ENCODE data around the gene ABCA4. TPM values are rescaled to one million over a fixed set of nuclear protein-coding genes. Genes with fewer than 3 reads are reported as not detected.
"Not testable (repeated sequence)": the region's sequence is repeated elsewhere in the genome, so short reads cannot be mapped to it uniquely, and the experiment has no call there.

Gene ABCA4
- not detected in 2 replicates for total RNA-seq (2014; rRNA removed; shearing (Covaris generic); ENCODE audit: low replicate concordance)

DNA sequence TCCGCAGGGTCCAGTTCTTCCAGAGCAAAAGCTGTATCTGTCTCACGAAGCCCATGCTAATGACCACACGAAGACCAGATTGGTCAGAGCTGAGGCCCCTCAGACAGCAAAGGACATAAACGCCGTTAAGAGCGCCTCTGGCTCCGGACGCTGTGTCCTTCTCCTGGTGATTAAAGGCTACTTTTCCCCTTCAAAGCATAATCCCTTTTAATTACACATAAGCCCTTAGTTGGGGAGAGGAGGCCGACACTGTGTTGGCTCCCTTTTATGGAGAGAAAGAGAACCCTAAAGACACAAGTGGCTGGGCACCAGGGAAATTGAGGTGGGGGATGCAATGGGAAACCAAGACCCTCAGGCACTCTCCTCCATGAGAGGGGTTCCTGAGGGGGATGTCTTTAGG lies at the start of gene ABCA4:
Gene ABCA4 (minus strand): TSS at position 158 of the 400 bp plus-strand sequence. CDS start 103 bp downstream, at position 55.
- DNase-seq (ENCODE audit: low read depth) = no peak
- in situ Hi-C loops (cut with HindIII; ENCODE audit: low pct_unique_long_range_greater_than_20kb, low sequenced_read_pairs) = no loop called here

DNA sequence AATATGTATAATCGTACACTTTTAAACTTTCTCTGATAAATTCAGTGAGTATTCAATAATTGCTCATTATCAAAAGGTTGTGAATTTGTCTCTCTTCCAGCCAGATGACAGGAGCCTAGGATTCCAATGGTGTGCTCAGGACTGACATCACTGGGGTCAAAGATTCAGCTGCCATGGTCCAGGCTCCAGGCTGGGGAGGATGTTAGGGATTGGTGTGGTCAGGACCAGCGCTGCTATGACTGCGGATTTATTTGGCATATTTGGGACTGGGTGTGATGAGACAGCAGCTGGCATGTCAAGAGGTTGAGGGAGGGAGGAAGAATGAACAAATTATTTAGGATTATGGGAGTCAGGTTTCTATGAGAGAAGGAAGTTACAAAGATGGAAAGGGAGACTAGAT lies 48.2 kb upstream of the ABCA4 start:
- in situ Hi-C loops (cut with HindIII; ENCODE audit: low pct_unique_long_range_greater_than_20kb, low sequenced_read_pairs) = no loop called here
- no peak for DNase-seq (ENCODE audit: low read depth)

DNA sequence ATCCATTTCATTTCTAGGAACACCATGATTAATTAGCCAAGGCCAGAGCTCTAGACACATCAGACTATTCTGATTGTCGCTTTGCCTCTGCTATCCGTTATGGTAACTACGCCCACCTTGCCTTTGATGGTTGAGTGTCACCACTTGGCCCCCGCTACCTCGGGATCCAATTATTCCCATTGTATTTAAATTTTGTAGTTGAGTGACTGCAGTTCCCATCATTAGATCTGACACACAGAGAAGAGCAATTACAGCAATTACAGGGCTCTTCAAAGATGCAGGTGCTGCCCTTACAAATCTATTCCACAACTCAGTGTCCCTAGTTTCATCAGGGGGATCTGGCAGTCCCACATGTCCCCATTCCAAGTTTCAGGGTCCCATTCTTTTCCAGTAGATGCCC lies 44.9 kb upstream of the ABCA4 start:
- in situ Hi-C loops (cut with HindIII; ENCODE audit: low pct_unique_long_range_greater_than_20kb, low sequenced_read_pairs) = no loop called here
- DNase-seq (ENCODE audit: low read depth) = no peak

DNA sequence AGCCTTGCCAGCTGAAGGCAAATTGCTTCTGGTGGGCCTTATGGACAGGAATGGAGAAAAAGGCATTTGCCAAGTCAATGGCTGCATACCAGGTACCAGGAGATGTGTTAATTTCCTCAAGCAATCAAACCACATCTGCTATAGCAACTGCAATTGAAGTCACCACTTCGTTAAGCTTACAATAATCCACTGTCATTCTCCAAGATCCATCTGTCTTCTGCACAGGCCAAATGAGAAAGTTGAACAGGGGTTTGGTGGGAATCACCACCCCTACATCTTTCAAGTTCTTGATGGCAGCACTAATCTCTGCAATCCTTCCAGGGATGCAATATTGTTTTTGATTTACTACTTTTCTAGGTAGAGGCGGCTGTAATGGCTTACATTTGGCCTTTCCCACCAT lies 43.9 kb upstream of the ABCA4 start:
- in situ Hi-C loops (cut with HindIII; ENCODE audit: low pct_unique_long_range_greater_than_20kb, low sequenced_read_pairs); DNase-seq (ENCODE audit: low read depth): not testable (repeated sequence)

DNA sequence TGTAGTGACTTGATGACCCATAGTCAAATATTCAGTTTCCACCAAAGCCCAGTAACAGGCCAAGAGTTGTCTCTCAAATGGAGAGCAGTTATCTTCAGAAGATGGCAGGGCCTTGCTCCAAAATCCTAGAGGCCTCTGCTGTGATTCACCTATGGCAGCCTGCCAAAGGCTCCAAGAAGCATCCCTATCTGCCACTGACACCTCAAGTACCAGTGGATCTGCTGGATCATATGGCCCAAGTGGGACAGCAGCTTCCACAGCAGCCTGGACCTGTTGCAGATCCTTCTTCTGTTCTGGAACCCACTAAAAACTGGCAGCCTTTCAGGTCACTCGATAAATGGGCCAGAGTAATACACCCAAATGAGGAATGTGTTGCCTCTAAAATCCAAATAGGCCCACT lies 43.2 kb upstream of the ABCA4 start:
- DNase-seq (ENCODE audit: low read depth); in situ Hi-C loops (cut with HindIII; ENCODE audit: low pct_unique_long_range_greater_than_20kb, low sequenced_read_pairs): not testable (repeated sequence)

DNA sequence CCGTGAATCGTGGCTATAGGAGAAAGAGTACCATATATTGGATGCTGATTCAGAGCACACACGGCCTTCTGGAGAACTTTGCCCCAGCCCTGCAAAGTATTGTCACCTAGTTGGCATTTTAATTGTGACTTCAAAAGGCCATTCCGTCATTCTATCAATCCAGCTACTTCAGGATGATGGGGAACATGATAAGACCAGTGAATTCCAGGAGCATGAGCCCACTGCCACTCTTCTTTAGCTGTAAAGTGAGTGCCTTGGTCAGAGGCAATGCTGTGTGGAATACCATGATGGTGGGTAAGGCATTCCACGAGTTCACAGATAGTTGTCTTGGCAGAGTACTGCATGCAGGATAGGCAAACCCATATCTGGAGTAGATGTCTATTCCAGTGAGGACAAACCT lies 42.3 kb upstream of the ABCA4 start:
- in situ Hi-C loops (cut with HindIII; ENCODE audit: low pct_unique_long_range_greater_than_20kb, low sequenced_read_pairs); DNase-seq (ENCODE audit: low read depth): not testable (repeated sequence)

DNA sequence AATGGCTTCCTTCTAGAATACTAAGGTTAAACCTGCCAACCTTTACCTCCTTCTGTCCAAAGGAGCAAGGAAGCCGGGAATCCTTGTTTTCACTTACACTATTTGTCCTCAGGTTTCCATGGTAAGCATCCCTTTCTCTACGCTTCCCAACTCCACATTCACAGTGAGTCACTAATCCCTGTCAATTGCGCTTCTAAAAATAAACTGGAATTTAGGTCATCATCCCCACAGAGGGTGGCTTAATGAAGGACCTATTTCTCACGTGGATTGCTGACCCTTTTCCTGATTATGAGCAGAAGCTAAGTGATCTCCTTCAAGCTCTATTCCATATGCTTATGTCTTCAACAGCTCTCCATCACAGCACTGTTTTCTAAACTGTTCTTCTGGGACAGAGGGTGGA lies 39.9 kb upstream of the ABCA4 start:
- in situ Hi-C loops (cut with HindIII; ENCODE audit: low pct_unique_long_range_greater_than_20kb, low sequenced_read_pairs) = no loop called here
- DNase-seq (ENCODE audit: low read depth) = peak; percentile 54

DNA sequence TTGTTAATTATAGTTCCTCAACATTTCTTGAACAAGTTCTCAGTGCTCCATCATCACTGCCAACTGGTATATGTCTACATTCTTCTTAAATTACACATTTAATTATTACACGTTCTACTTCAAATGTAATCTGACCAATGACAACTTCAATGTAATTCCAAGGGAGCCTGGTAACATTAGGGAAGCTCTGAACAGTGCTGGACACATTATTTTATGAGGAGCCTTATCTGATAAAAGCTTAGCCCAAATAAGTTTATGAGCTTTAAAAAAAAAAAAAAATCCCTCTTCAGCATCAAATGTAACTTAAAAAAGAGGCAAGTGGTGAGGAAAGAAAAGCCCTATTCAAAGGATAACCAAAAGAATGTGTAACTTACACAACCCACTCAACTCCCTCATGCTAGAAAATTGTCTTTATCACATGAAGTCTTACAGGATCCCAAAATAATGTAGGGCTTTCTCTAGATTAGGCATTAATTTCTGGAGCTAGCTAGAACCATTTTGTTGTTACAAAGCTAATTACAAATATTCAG lies 35.2 kb upstream of the ABCA4 start:
- DNase-seq (ENCODE audit: low read depth) = no peak
- in situ Hi-C loops (cut with HindIII; ENCODE audit: low pct_unique_long_range_greater_than_20kb, low sequenced_read_pairs) = no loop called here

DNA sequence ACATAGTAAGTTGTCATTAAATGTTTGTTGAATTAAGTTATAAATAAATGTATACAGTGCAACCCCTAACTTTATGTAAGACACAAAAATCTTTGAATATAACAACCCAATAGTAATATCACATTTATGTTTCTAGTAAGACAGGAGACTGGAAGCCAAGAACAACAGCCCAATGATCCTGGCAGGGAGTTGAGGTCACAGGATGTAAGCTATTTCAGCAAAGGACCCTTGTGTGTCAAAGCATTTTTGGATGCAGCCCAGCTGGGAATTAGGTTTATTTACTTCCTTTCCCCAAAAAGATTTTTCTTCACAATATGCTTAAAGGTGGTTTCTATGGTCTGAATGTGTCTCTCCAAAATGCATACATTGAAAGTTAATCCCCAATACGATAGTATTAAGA lies 34.0 kb upstream of the ABCA4 start:
- in situ Hi-C loops (cut with HindIII; ENCODE audit: low pct_unique_long_range_greater_than_20kb, low sequenced_read_pairs) = no loop called here
- DNase-seq (ENCODE audit: low read depth) = no peak

DNA sequence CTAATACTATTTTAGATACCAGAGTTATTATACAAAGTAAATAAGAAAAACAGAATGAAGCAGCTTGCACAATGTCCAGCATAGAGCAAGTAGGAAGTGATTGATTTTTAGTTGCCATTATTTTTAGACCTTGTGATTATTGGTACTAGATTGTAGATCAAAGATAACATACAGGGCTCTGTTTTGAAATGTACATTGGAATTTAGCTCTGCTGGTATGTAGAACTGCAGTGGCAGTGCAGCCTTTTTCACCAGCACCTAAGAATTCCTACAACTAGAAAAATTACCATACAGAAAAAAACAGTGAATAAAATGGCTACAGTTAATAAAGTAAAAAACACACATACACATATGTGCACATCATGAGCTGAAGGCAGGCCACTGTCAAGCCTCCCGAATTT lies 32.2 kb upstream of the ABCA4 start:
- no peak for DNase-seq (ENCODE audit: low read depth)
- in situ Hi-C loops (cut with HindIII; ENCODE audit: low pct_unique_long_range_greater_than_20kb, low sequenced_read_pairs) = no loop called here

DNA sequence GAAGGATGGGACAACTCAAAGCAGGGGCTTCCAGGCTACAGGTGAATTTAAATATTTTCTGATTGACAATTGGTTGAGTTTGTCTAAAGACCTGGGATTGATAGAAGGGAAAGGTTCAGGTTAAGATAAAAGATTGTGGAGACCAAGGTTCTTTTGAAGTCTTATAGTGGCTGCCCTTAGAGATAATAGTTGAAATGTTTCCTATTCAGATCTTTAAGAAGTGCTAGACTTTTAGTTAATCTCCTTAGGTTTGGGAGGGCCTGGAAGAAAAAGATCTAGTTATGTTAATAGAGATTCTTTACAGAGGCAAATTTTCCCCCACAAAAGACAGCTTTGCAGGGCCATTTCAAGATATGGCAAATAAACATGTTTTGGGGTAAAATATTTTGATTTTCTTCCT lies 28.2 kb upstream of the ABCA4 start:
- DNase-seq (ENCODE audit: low read depth); in situ Hi-C loops (cut with HindIII; ENCODE audit: low pct_unique_long_range_greater_than_20kb, low sequenced_read_pairs): not testable (repeated sequence)

DNA sequence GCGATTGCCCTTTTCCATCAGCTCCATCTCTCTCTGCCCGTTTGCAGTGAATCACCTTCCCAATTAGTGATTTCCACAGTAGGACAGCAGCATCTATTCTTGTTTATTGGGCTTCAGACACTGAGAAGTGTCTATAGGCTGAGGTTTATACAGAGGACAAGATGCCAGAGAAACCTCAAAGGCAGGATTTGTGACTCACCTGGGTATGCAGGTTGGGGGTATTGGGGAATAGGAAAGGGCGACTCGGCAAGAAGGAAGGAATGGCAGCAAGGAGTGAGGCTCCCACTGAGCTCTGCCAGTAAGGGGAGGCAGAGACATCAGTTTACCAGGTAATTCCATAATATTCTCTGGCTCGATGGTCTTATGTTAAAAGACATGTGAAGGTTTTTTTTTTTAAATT lies 25.3 kb upstream of the ABCA4 start:
- no peak for DNase-seq (ENCODE audit: low read depth)
- in situ Hi-C loops (cut with HindIII; ENCODE audit: low pct_unique_long_range_greater_than_20kb, low sequenced_read_pairs) = no loop called here

DNA sequence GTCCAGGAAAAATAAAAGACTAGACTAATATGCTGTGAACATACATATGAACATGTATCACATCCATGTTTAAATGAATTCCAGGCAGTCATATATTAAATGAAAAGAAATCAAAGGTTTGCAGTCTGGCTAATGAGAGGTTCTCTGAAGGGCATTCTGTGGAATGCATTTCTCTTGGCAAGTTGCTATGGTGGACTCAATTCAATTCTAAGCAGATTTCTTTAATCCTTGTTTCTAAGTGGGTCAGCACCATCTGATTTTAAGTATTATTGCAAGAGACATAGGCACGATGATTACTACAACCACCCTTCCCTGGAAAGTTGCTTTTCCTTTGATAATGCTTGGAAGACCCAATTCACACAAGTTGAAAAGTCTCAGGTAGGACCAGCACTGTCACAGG lies 23.9 kb upstream of the ABCA4 start:
- no peak for DNase-seq (ENCODE audit: low read depth)
- in situ Hi-C loops (cut with HindIII; ENCODE audit: low pct_unique_long_range_greater_than_20kb, low sequenced_read_pairs) = no loop called here

DNA sequence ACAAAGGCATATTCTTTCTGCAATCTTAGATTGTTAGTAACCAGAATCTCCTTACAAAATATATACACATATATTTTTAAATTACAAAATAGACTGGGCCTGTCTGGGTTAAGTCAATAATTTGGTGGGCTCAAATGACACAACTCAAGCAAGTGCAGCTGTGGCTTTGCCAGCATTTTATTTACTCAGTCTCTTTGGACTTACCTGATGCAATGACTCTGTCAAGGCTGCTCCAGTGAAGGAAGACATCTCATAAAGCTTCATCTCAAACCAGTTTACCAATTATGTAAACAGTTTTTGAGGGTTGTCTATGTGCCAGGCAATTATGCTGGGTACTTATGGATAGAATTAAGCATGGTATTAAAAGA lies 22.8 kb upstream of the ABCA4 start:
- in situ Hi-C loops (cut with HindIII; ENCODE audit: low pct_unique_long_range_greater_than_20kb, low sequenced_read_pairs) = no loop called here
- DNase-seq (ENCODE audit: low read depth) = no peak

DNA sequence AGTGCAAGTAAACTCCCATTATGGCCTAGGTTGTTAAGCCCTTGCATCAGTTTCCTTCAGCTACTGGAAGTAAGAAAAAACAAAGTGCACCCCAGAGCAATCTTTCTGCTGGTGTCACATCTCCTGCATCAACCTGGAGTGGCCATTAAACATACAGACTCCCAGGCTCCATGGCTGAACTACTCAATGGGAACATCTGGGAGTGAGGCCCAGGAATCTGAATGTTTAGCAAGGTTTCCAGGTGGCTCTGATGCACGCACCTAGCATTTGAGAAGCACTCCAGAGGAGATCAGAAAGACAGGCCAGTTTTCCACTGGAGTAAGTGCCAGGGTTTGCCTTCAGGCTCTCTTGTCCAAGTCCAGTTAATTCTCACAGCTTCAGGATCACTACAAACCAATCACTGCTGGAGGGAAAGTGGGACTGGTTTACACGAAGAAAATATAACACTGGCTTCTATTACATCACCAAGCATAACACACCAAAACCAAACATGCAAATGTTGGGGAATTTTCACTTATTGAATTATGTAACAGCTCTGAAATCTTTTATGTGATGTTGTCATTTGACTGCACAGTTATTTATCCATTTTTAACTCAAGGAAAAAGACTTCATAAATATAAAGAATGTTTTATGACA lies 22.3 kb upstream of the ABCA4 start:
- no peak for DNase-seq (ENCODE audit: low read depth)
- in situ Hi-C loops (cut with HindIII; ENCODE audit: low pct_unique_long_range_greater_than_20kb, low sequenced_read_pairs) = no loop called here

DNA sequence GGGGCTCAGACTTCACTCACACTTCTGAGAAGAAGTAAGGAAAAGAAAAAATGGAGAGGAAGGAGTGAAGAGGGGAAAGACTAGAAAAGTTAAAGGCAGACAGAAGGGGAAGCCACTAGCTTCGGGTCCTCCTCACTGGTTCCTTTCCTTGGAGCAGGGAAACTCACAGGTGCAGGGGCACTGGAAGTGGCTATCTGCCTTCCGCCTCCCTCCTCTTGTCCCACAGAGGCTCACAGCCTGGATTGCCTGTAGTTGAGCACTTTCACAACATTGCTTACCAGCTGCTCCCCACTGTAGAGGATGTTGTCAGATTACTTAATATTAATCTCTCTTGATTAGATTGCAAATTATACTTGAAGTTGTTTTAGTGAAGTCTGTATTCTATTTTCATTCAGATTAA lies 21.6 kb upstream of the ABCA4 start:
- DNase-seq (ENCODE audit: low read depth) = no peak
- in situ Hi-C loops (cut with HindIII; ENCODE audit: low pct_unique_long_range_greater_than_20kb, low sequenced_read_pairs) = no loop called here

DNA sequence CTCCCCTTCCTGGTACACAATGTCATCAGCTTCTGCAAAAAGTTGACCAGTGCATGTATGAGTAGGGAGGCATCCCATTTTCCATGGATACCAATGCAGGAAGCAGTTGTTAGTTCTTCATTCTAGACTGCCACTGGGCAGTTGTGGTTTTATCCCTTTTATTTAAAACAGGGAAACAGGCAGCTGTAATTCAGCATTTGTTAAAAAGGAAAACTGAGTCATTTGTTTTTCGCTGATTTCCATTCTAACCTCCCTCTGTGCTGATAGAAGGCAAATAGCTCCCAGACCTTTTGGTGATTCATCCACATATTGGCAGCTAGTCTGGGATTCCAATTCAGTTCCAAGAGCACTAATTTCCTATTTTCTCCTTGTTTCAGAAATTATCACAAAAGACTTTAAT lies 21.1 kb upstream of the ABCA4 start:
- in situ Hi-C loops (cut with HindIII; ENCODE audit: low pct_unique_long_range_greater_than_20kb, low sequenced_read_pairs) = no loop called here
- DNase-seq (ENCODE audit: low read depth) = no peak

DNA sequence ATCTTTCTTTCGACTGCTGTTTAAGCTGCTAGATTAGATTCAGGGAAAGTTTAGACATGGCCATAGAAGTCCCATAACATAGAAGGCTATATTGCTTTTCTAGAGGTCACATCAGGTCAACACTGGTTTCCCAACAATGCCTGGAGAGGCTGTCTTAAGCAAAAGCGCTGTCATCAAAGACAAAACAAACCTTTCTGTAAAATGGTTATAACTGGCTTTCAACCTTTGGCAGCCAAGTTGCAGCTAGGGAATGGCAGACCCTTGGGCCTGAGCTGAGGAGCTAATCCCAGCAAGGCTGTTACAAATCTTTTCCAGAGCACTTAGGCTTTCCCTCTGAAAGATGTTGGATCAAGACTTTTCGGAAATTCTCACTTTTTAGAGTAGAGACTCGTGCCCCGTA lies 11.2 kb upstream of the ABCA4 start:
- in situ Hi-C loops (cut with HindIII; ENCODE audit: low pct_unique_long_range_greater_than_20kb, low sequenced_read_pairs) = no loop called here
- DNase-seq (ENCODE audit: low read depth) = no peak

DNA sequence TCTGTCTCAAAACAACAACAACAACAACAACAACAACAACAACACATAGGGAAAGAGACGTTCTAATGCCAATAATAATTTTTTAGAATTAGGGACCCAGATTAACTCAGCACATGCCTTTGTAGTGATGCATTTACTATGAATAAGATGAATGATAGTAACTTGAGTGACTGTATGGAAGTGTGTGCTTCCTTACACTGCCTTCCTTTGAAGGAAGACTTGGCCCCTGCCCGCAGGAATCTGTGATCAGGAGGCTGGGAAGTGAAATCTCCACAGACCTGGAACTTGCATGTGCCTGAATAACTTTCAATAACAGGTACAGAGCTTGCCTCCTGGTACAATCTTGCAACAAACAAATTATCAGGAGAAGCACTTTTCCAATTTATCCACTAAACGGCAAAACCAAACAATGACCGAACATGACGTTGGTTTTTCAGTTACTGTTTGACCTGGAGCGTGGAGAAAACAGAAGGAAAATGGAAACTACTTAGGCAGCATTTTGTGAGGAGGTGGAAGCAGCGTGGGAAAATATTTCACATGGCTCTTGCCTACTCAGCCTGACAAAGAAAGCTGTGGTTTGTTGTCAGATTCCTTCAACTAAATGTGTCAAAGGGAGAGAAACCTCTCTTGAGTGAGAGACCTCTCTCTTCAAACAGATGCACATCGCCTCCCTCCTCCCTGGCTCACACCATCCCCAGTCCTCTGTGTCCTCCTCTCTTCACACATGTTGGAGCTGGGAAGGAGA lies 10.1 kb upstream of the ABCA4 start:
- in situ Hi-C loops (cut with HindIII; ENCODE audit: low pct_unique_long_range_greater_than_20kb, low sequenced_read_pairs) = no loop called here
- no peak for DNase-seq (ENCODE audit: low read depth)

DNA sequence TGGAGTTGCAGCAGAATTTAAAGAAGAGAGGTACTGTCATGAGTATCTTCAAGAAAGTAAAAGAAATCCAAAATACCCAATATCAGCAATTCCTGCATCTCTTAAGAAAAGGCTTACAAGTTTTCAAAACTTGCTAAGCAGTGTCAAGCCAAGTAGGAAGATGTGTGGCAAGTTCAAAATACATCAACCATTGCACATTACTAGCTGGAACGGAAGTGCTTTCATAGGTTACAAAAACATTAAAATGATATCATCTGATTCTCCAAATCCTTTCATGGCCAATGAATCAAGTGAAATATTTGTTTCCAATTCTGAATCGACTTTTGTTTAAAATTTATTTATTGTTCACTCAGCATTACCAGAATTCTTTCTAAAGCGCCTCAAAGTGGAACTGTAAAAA lies 5.7 kb upstream of the ABCA4 start:
- in situ Hi-C loops (cut with HindIII; ENCODE audit: low pct_unique_long_range_greater_than_20kb, low sequenced_read_pairs) = no loop called here
- no peak for DNase-seq (ENCODE audit: low read depth)
